RWPE2 (cell line): Measurements from ENCODE around the gene SRI.
A peak's percentile ranks its signal among the peaks of the same experiment; 100 is the strongest.
"Not testable (repeated sequence)": the region's sequence is repeated elsewhere in the genome, so short reads cannot be mapped to it uniquely, and the experiment has no call there.

Experiments used
- ATAC-seq: fragments of 200-7000 bp; cut with Tn5 transposase; 3 replicates; pipeline ENCODE4 v1.9.1; 2021; ENCODE audit warnings: low read depth
- DNase-seq: peaks from one replicate; pipeline ENCODE4 v3.0.0-alpha.2; 2020; ENCODE audit warnings: low spot score
- H3K27ac ChIP-seq: fragments of 450-650 bp; 2 replicates; pipeline ENCODE4 v1.5.1; 2017; ENCODE audit warnings: mild to moderate bottlenecking; ENCODE audit not compliant: poor library complexity, severe bottlenecking
- H3K27me3 ChIP-seq: fragments of 250-450 bp; sonication (Bioruptor Pico); 2 replicates; pipeline ENCODE4 v1.5.1; 2021; ENCODE audit warnings: mild to moderate bottlenecking, moderate library complexity; ENCODE audit not compliant: insufficient read depth, poor library complexity, severe bottlenecking
- H3K36me3 ChIP-seq: fragments of 250-450 bp; sonication (Bioruptor Pico); 2 replicates; pipeline ENCODE4 v1.5.1; 2020; ENCODE audit warnings: low read depth, mild to moderate bottlenecking, moderate library complexity
- H3K4me1 ChIP-seq: fragments of 250-450 bp; sonication (Bioruptor Pico); 2 replicates; pipeline ENCODE4 v1.5.1; 2021; ENCODE audit warnings: mild to moderate bottlenecking, moderate library complexity; ENCODE audit not compliant: insufficient read depth, poor library complexity, severe bottlenecking
- H3K4me3 ChIP-seq: fragments of 250-450 bp; sonication (Bioruptor Pico); 2 replicates; pipeline ENCODE4 v1.5.1; 2021; ENCODE audit warnings: mild to moderate bottlenecking, moderate library complexity; ENCODE audit not compliant: severe bottlenecking
- H3K9me3 ChIP-seq: fragments of 250-450 bp; sonication (Bioruptor Pico); 2 replicates; pipeline ENCODE4 v1.5.1; 2021; ENCODE audit warnings: mild to moderate bottlenecking, moderate library complexity; ENCODE audit not compliant: severe bottlenecking
- CTCF ChIP-seq: fragments of 450-650 bp; IDR thresholded peaks from one replicate; pipeline ENCODE4 v1.5.1; 2017; ENCODE audit warnings: mild to moderate bottlenecking, moderate library complexity; ENCODE audit not compliant: poor library complexity, severe bottlenecking

The SRI gene

GRCh38 chr7:88219781-88220747 is at the start of gene SRI:
Gene SRI, minus strand, starts transcription at chr7:88220038. Its CDS starts 12 bp downstream, at chr7:88220026.
- no peaks in the 10 kb centered on the region for H3K9me3 ChIP-seq
- H3K27me3 ChIP-seq = no peaks in the 10 kb centered on the region
- peak within 1 kb of the TSS; percentile 99 for H3K4me3 ChIP-seq
- TF ChIP-seq CTCF = peak; percentile 56
- H3K4me1 ChIP-seq = peaks cover 17% of the 10 kb centered on the region
- DNase-seq (peak; percentile 84), ATAC-seq (peak; percentile 94)
- H3K27ac ChIP-seq = peak within 1 kb of the TSS; percentile 38
- H3K36me3 ChIP-seq = peaks cover 33% of the 10 kb centered on the region

DNA sequence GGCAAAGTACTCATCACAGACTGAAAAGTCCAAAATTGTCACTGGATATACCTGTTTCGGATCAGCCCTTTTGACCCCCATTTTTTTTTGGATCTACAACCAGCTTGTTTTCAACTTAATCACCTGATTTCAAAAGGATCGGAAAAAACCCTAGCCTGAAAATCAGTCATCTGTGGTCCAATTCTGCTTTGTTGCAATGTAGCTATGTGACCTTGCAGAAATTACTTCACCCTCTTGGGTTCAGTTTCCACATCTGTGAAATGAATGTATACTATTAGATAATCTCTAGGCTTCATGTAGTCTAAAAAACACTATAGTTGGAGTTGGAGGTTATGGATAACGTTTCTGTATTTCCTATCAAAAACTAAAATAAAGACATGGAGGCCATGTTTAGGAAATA is 49.7 kb upstream of the SRI start:
- no peak for DNase-seq
- no peaks in the 10 kb centered on the region for H3K9me3 ChIP-seq
- no peaks in the 10 kb centered on the region for H3K27me3 ChIP-seq
- H3K27ac ChIP-seq = no peak overlapping the region
- H3K4me3 ChIP-seq = no peak overlapping the region
- no peak for ATAC-seq
- TF ChIP-seq CTCF = no peak
- H3K36me3 ChIP-seq = no peaks in the 10 kb centered on the region
- no peaks in the 10 kb centered on the region for H3K4me1 ChIP-seq

DNA sequence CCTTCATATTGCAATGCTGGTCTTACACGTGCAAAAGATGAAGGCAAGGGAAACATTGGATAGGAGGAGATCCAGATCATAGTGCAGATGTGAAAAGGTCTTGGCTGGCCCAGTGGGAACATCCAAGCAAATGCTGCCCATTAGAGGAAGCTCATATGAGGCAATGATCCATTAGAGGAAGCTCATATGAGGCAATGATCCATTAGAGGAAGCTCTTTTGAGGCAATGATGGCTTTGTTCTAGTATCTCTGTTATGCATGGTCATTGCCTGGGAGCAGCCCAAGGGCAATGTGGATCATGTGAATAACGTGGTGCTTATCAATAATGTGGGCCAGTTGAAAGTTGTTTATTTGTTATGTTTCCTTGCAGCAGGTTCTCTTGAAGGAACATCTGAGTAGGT is 49.0 kb upstream of the SRI start:
- Histone ChIP-seq H3K4me3 (no peak overlapping the region), H3K36me3 (no peaks in the 10 kb centered on the region), H3K4me1 (no peaks in the 10 kb centered on the region), H3K9me3 (no peaks in the 10 kb centered on the region), H3K27me3 (no peaks in the 10 kb centered on the region), H3K27ac (no peak overlapping the region)
- no peak for DNase-seq
- no peak for TF ChIP-seq CTCF
- no peak for ATAC-seq

DNA sequence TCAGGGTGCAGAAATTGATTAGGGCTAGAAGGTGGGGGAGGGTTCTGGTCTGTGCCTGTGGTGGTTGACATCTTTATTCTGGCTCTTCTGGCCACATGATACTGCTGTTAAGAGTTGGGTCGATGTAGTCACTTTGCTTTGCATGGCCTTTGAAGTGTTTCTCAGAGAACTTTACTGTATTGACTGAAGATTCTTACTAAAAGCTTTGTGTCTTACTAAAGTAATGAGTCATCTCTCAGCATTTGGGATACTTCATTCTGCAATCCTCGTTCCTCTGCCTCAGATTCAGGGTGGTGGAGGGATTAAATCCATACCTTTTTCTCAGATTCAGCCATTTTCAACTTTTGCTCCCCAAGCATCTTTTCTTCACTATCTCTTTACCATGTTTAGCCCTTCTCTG is 48.2 kb upstream of the SRI start:
- Histone ChIP-seq H3K4me3 (no peak overlapping the region), H3K36me3 (no peaks in the 10 kb centered on the region), H3K9me3 (no peaks in the 10 kb centered on the region), H3K27me3 (no peaks in the 10 kb centered on the region), H3K4me1 (no peaks in the 10 kb centered on the region), H3K27ac (no peak overlapping the region)
- no peak for ATAC-seq
- no peak for TF ChIP-seq CTCF
- no peak for DNase-seq

GRCh38 chr7:88267421-88267820 is 47.6 kb upstream of the SRI start:
- Histone ChIP-seq H3K27ac (no peak overlapping the region), H3K4me1 (no peaks in the 10 kb centered on the region), H3K4me3 (no peak overlapping the region), H3K36me3 (no peaks in the 10 kb centered on the region), H3K9me3 (no peaks in the 10 kb centered on the region), H3K27me3 (no peaks in the 10 kb centered on the region)
- ATAC-seq (no peak), DNase-seq (no peak)
- TF ChIP-seq CTCF = no peak

DNA sequence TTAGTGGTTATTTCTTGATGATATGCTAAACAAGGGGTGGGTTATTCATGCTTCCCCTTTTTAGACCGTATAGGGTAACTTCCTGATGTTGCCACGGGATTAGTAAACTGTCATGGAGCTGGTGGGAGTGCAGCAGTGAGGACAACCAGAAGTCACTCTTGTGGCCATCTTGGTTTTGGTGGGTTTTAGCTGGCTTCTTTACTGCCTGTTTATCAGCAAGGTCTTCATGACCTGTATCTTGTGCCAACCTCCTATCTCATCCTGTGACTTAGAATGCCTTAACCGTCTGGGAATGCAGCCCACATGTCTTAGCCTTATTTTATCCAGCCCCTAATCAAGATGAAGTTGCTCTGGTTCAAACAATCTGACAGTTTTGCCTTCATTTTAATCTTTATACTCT is 45.1 kb upstream of the SRI start:
- H3K27me3 ChIP-seq = not testable (repeated sequence)

More for the DNA sequence above, 45.1 kb upstream of the SRI start:
- not testable (repeated sequence) for H3K36me3 ChIP-seq, H3K4me1 ChIP-seq, H3K9me3 ChIP-seq, H3K27ac ChIP-seq, ATAC-seq, DNase-seq, H3K4me3 ChIP-seq
